Stimulated activated CD8-positive, alpha-beta memory T cell treated with anti-CD3 and anti-CD28 coated beads, Interleukin-12 subunit alpha, Interleukin-12 subunit beta, amount 100 ng/mL, for 4 hours (primary cell): ENCODE measurements around the gene TBX18.

ENCODE experiments used
- DNase-seq: peaks from one replicate; pipeline ENCODE4 v3.0.0-alpha.2; 2020; ENCODE audit warnings: low read depth

TBX18 gene

GRCh38 chr6:84764332-84765049, at the start of gene TBX18:
TBX18 (minus strand) TSS chr6:84764598; CDS start chr6:84764181, 417 bp downstream.
- no peak for DNase-seq

GRCh38 chr6:84811351-84811750, 47.0 kb upstream of the TBX18 start:
- no peak for DNase-seq

GRCh38 chr6:84809455-84809854, 45.1 kb upstream of the TBX18 start:
- no peak for DNase-seq

- no peak for DNase-seq
These were observed 44.2 kb upstream of the TBX18 start for GRCh38 chr6:84808491-84809061.

- no peak for DNase-seq
These were observed 40.7 kb upstream of the TBX18 start for GRCh38 chr6:84805145-84805544.

GRCh38 chr6:84804720-84805119, 40.3 kb upstream of the TBX18 start:
- DNase-seq: no peak

GRCh38 chr6:84801250-84801649, 36.9 kb upstream of the TBX18 start:
- DNase-seq: no peak

GRCh38 chr6:84798257-84798656, 33.9 kb upstream of the TBX18 start:
- DNase-seq: no peak

- DNase-seq: no peak
These were observed 31.9 kb upstream of the TBX18 start for GRCh38 chr6:84796343-84796742.

GRCh38 chr6:84791927-84792326, 27.5 kb upstream of the TBX18 start:
- no peak for DNase-seq

GRCh38 chr6:84791233-84791632, 26.8 kb upstream of the TBX18 start:
- no peak for DNase-seq

GRCh38 chr6:84789170-84789569, 24.8 kb upstream of the TBX18 start:
- DNase-seq: no peak

GRCh38 chr6:84788689-84789088, 24.3 kb upstream of the TBX18 start:
- no peak for DNase-seq

- DNase-seq: no peak
These were observed 21.3 kb upstream of the TBX18 start for GRCh38 chr6:84785671-84786070.

GRCh38 chr6:84779917-84780316, 15.5 kb upstream of the TBX18 start:
- DNase-seq: no peak

GRCh38 chr6:84779380-84779779, 15.0 kb upstream of the TBX18 start:
- no peak for DNase-seq

- DNase-seq: no peak
These were observed 13.5 kb upstream of the TBX18 start for GRCh38 chr6:84777888-84778287.

GRCh38 chr6:84776392-84776791, 12.0 kb upstream of the TBX18 start:
- DNase-seq: no peak

- no peak for DNase-seq
These were observed 11.4 kb upstream of the TBX18 start for GRCh38 chr6:84775751-84776150.

- no peak for DNase-seq
These were observed 10.5 kb upstream of the TBX18 start for GRCh38 chr6:84774985-84775284.

- DNase-seq: no peak
These were observed 10.0 kb upstream of the TBX18 start for GRCh38 chr6:84774157-84774984.

- no peak for DNase-seq
These were observed 9.2 kb upstream of the TBX18 start for GRCh38 chr6:84773431-84774156.

GRCh38 chr6:84773133-84773430, 8.7 kb upstream of the TBX18 start:
- no peak for DNase-seq
